AG10803 (cell line): Measurements from ENCODE around the gene FNDC3A.

Source experiments
- DNase-seq: peaks from one replicate; pipeline ENCODE4 v3.0.0; 2010; ENCODE audit warnings: low read depth
- H3K4me3 ChIP-seq: 2 replicates; pipeline ENCODE4 v1.5.1; 2011; ENCODE audit warnings: mild to moderate bottlenecking, low read length, control low read depth
- CTCF ChIP-seq: conservative IDR thresholded peaks from 2 replicates; pipeline ENCODE4 v1.5.1; 2011; ENCODE audit warnings: mild to moderate bottlenecking, low read length, control low read depth, inconsistent platforms

FNDC3A gene

GRCh38 chr13:49020940-49021553, 45.3 kb downstream of the FNDC3A start:
- H3K4me3 ChIP-seq: no peak overlapping the region
- TF ChIP-seq CTCF: no peak
- peak; percentile 2 for DNase-seq

- DNase-seq: no peak
- no peak for TF ChIP-seq CTCF
- H3K4me3 ChIP-seq: no peak overlapping the region
Measured at GRCh38 chr13:49021953-49022352, 46.2 kb downstream of the FNDC3A start.

- DNase-seq: peak; percentile 28
- no peak overlapping the region for H3K4me3 ChIP-seq
- TF ChIP-seq CTCF: no peak
Measured at GRCh38 chr13:49022472-49023144, 46.9 kb downstream of the FNDC3A start.

GRCh38 chr13:49023431-49023830, 47.7 kb downstream of the FNDC3A start:
- peak; percentile 69 for DNase-seq
- no peak for TF ChIP-seq CTCF
- no peak overlapping the region for H3K4me3 ChIP-seq

- no peak overlapping the region for H3K4me3 ChIP-seq
- no peak for TF ChIP-seq CTCF
- DNase-seq: peak; percentile 2
Measured at GRCh38 chr13:49026851-49027250, 51.1 kb downstream of the FNDC3A start.

GRCh38 chr13:49029570-49029969, 53.9 kb downstream of the FNDC3A start:
- TF ChIP-seq CTCF: no peak
- H3K4me3 ChIP-seq: no peak overlapping the region
- DNase-seq: no peak

GRCh38 chr13:49030213-49030612, 54.5 kb downstream of the FNDC3A start:
- no peak for TF ChIP-seq CTCF
- no peak for DNase-seq
- H3K4me3 ChIP-seq: no peak overlapping the region
